Measurements from ENCODE around the gene SLC5A1.
"Not testable (repeated sequence)": the region's sequence is repeated elsewhere in the genome, so short reads cannot be mapped to it uniquely, and the experiment has no call there.

The SLC5A1 gene

GRCh38 chr22:32088084-32088483 lies 45.0 kb downstream of the SLC5A1 start:
- no peak for DNase-seq (ENCODE audit: low read depth)

- no peak for DNase-seq (ENCODE audit: low read depth)
Measured at GRCh38 chr22:32097018-32097417, 54.0 kb downstream of the SLC5A1 start.

DNA sequence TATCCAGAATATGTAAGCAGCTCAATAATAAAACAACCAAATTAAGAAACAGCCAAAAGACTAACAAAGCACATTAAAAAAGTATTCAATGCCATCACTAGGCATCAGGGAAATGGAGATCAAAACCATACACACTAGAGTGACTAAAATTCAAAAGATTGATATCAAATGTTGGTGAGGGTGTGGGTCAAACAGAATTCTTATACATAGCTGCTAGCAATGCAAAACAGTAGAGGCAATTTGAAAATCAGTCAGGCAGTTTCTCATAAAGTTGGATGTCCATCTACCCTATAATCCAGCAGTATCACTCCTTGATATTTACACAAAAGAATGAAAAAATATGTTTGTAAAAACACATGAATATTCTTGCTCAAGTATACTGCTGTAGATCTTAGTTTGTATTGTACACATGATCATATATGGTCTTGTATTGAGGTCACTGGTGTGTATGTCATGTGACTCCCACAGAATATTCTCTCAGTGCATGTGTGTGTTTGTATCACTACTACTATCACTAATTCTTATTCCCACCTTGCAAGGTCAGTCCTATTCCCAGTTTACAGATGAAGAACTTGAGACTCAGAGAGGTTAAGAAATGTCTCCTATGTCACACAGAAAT lies 54.9 kb downstream of the SLC5A1 start:
- no peak for DNase-seq (ENCODE audit: low read depth)

- no peak for DNase-seq (ENCODE audit: low read depth)
Measured at GRCh38 chr22:32100711-32101110, 57.6 kb downstream of the SLC5A1 start.

DNA sequence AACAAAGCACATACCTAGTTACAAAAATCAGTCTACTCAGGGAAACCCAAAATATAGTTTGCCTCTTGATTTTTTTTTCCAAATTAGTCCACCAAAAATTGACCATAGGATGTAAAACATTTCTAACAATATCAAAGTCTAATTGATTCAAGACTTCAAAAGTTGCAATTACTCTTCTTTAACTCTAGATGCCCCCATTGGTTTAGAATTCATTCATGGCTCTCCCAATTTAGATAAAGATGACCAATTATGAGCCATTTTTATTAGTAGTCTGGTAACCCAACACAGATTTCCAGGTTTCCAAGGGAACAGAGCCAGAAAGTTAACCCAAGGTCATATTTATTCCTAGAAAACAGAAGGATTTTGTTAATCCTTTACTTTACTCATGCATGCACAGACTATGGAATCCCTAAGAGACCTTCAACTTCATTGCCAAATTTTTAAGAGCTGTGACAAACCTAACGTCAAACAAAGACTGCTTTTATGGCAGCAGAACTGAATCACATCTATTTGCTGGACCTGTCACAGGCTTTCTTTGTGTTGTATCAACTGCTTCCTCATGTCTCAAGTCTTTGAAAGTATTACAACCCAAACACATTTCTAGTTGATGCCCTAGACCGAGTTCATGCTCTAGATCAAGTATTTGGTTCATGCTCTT lies 60.7 kb downstream of the SLC5A1 start:
- no peak for DNase-seq (ENCODE audit: low read depth)

DNA sequence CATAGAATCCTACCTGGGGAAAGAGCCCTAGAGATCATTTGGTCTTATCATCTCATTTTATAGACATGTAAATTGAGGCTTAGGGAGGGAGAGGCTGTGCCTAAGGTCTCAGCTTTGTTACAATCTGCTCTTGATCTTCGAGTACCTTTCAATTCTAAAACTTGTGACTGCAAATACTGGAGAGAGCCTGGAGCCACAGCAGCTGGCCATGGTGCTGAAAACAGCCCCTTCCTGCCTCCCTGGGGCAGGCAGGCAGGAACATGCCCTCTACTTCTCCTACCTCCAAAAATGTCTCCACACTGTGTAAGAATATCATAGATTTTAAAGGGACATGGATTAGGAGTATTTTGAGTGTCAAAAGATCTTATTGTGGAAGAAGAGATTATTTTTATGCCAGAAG lies 63.9 kb downstream of the SLC5A1 start:
- DNase-seq (ENCODE audit: low read depth) = no peak

GRCh38 chr22:32112380-32112779 lies 69.3 kb downstream of the SLC5A1 start:
- no peak for DNase-seq (ENCODE audit: low read depth)

- DNase-seq (ENCODE audit: low read depth) = no peak
Measured at GRCh38 chr22:32119568-32120235, 76.6 kb downstream of the SLC5A1 start.

- no peak for DNase-seq (ENCODE audit: low read depth)
Measured at GRCh38 chr22:32120603-32121002, 77.5 kb downstream of the SLC5A1 start.

GRCh38 chr22:32122899-32123298 lies 79.8 kb downstream of the SLC5A1 start:
- no peak for DNase-seq (ENCODE audit: low read depth)

DNA sequence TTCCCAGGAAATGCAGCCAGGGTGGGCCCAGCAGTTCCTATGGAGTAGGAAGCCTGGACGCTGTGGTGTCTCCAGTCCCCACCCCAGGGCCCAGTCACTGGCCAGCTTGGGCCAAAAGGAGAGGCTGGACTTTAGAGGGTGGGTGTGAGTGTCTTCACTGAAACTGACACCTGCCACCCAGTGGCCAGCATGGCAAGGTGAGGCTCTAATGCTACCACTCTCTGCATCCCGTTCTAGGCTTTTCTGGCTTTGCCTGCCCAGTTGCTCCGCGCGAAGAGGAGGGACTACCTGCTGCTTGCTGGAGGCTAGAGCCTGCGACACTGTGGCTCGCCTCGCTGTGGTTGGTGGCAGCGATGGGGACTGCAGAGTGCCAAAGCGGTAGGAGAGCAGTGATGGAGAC lies 80.6 kb downstream of the SLC5A1 start:
- DNase-seq (ENCODE audit: low read depth) = no peak

DNA sequence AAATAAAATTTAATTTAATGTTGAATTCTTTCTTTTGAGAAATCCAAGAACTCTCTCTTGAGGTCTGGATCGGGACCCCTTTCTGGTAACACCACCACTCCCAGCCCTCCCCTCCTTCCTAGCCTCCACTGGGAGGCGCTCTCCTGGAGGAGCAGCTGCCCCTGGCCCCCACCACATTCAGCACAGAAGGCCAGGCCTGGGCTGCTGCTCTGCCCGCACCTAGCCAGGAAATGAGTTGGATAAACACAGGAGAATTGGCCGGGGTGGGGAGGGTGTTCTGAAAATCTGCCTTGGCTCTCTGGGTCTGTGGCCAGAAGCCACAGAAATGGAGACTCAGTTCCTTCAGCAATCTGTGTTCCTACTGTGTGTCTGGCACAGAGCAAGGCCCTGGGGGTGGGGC lies 84.8 kb downstream of the SLC5A1 start:
- no peak for DNase-seq (ENCODE audit: low read depth)

- no peak for DNase-seq (ENCODE audit: low read depth)
Measured at GRCh38 chr22:32130464-32130863, 87.4 kb downstream of the SLC5A1 start.

- DNase-seq (ENCODE audit: low read depth) = no peak
Measured at GRCh38 chr22:32132126-32132525, 89.1 kb downstream of the SLC5A1 start.

DNA sequence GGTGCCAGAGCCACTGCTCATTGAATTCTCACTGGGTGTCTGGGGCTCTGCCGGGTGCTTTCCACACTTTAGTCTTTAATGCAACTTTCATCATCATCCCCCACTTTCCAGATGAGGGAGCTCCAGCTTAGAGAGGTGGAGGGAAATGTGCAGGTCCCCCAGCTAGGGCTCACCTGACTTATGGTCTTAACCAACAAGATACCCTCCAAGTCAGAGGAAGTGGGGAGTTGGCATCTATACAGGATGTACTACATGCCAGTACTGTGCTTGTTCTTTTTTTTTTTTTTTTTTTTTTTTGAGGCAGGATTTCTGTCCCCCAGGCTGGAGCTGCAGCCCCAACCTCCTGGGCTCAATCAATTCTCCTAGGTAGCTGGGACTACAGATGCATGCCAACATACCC lies 89.7 kb downstream of the SLC5A1 start:
- no peak for DNase-seq (ENCODE audit: low read depth)

DNA sequence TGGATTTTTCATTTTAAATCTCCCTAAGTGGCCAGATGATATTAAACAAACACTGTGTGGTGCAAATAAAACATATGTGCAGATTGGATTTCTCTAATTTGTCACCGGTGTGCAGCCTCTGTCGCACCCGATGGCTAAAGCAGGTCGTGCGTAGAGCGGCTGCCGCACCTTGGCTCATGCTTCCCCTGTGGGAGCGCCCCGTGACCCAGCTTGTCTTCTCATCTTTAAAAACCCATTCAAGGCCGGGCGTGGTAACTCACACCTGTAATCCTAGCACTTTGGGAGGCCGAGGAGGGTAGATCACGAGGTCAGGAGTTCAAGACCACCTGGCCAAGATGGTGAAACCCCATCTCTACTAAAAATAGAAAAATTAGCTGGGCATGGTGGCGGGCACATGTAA lies 91.7 kb downstream of the SLC5A1 start:
- not testable (repeated sequence) for DNase-seq (ENCODE audit: low read depth)

- peak; percentile 17 for DNase-seq (ENCODE audit: low read depth)
Measured at GRCh38 chr22:32135958-32136357, 92.9 kb downstream of the SLC5A1 start.

GRCh38 chr22:32136881-32137280 lies 93.8 kb downstream of the SLC5A1 start:
- not testable (repeated sequence) for DNase-seq (ENCODE audit: low read depth)

DNA sequence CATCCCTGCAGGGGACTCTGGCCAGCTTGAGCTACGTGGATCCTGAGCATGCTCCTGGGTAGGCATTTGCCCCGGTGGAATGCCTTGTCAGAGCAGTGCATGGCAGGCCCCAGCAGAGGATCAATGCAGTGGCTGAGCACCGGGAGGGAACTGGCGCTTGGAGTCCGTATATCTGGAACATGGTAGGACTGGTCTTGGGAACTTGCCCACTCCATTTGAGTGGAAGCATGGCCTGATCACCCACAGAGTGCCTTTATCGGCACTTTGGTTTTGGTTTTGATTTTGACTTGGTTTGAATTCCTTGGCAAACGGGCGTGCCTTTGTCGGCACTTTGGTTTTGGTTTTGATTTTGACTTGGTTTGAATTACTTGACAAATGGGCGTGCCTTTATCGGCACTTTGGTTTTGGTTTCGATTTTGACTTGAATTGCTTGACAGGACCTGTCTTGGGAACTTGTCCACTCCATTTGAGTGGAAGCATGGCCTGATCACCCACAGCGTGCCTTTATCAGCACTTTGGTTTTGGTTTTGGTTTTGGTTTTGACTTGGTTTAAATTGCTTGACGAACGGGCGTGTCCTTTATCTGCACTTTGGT lies 94.8 kb downstream of the SLC5A1 start:
- DNase-seq (ENCODE audit: low read depth) = not testable (repeated sequence)

- not testable (repeated sequence) for DNase-seq (ENCODE audit: low read depth)
Measured at GRCh38 chr22:32138576-32138975, 95.5 kb downstream of the SLC5A1 start.

DNA sequence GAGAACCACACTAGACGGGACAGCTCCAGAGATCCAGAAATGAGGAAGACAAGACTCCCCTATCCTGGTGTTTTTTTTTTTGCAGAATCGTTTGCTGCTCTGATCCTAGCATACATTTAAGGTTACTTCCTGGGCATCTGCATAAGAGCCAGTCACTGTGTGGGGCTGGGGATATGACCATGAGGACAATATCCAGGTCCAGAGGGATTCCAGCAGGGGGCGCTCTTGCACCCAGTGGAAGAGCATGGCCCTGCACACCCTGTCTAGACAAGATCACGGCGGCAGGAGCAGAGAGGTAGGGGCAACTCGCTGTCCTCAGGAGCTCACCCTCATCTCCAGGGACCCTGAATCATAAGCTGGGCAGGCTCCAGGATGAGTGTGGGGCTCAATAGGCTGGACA lies 97.6 kb downstream of the SLC5A1 start:
- not testable (repeated sequence) for DNase-seq (ENCODE audit: low read depth)

- no peak for DNase-seq (ENCODE audit: low read depth)
Measured at GRCh38 chr22:32142600-32142999, 99.5 kb downstream of the SLC5A1 start.

Data from GM04503 (cell line).